Measurements from ENCODE around the gene ZBTB22.

- no peak for TF ChIP-seq CTCF (IDR thresholded peaks at IDR 0.05; ENCODE audit: low read depth, low read length, missing input control)
- no peak for TF ChIP-seq RAD21 (IDR thresholded peaks at IDR 0.05)
- TF ChIP-seq RXRA (IDR thresholded peaks at IDR 0.05): no peak
- TF ChIP-seq EGR1 (IDR thresholded peaks at IDR 0.05; ENCODE audit: low read depth in 2 of 2): no peak
- TF ChIP-seq TAF1 (conservative IDR thresholded peaks at IDR 0.05): no peak
These were observed 38.3 kb downstream of the ZBTB22 start for GRCh38 chr6:33279257-33279695.

Measured in liver (tissue), 3 donors.